Liver (tissue), 3 donors: ENCODE measurements around the gene F13A1.

ENCODE experiments used
- GABPA ChIP-seq, 2 donors: IDR thresholded peaks in 1 of 2; conservative IDR thresholded peaks in 1 of 2; 2 replicates each; pipeline ENCODE4 v1.6.1; 2016; ENCODE audit warnings: antibody characterized with exemption in 2 of 2, mild to moderate bottlenecking in 1 of 2, moderate library complexity in 1 of 2
- REST ChIP-seq: IDR thresholded peaks from 2 replicates; pipeline ENCODE4 v1.6.1; 2016; ENCODE audit warnings: antibody characterized with exemption, mild to moderate bottlenecking
- SP1 ChIP-seq: IDR thresholded peaks from 2 replicates; pipeline ENCODE4 v1.6.1; 2018; ENCODE audit warnings: antibody characterized with exemption, mild to moderate bottlenecking
- TF ChIP-seq, protein P1 (sequence below): IDR thresholded peaks from 2 replicates; pipeline ENCODE4 v1.6.1; 2016; ENCODE audit warnings: antibody characterized with exemption
- TF ChIP-seq, protein P2 (sequence below): fragments of 150-350 bp; IDR thresholded peaks from 2 replicates; pipeline ENCODE4 v1.5.1; 2017; ENCODE audit warnings: improper control_type of control experiment, low read depth, low read length; ENCODE audit not compliant: missing input control
- donor health status: healthy.
- donor health status: healthy.

DNA sequence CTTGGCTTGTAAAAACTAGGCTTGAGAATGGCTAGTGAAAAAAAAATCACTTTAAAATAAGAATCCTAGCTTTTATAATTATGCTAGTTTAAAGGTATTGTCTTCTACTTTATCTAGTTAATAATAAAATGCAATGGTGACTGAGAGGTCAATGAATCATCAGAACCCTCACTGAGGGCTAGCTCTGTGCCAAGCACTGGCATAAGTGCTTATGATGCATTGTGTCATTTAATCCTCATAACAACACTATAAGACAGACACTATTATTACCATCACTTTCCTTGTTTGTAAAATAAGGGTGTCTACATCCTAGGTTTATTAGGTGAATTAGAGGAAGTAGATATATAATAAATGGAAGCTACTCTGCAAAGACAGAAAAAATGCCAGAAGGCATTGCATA lies 144.3 kb downstream of the F13A1 start:
- TF ChIP-seq, protein P1, sequence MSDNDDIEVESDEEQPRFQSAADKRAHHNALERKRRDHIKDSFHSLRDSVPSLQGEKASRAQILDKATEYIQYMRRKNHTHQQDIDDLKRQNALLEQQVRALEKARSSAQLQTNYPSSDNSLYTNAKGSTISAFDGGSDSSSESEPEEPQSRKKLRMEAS: no peak
- no peak for TF ChIP-seq SP1
- no peak for TF ChIP-seq GABPA (IDR thresholded peaks at IDR 0.05 in 1 of 2, conservative IDR thresholded peaks at IDR 0.05 in 1 of 2)
- TF ChIP-seq, protein P2, sequence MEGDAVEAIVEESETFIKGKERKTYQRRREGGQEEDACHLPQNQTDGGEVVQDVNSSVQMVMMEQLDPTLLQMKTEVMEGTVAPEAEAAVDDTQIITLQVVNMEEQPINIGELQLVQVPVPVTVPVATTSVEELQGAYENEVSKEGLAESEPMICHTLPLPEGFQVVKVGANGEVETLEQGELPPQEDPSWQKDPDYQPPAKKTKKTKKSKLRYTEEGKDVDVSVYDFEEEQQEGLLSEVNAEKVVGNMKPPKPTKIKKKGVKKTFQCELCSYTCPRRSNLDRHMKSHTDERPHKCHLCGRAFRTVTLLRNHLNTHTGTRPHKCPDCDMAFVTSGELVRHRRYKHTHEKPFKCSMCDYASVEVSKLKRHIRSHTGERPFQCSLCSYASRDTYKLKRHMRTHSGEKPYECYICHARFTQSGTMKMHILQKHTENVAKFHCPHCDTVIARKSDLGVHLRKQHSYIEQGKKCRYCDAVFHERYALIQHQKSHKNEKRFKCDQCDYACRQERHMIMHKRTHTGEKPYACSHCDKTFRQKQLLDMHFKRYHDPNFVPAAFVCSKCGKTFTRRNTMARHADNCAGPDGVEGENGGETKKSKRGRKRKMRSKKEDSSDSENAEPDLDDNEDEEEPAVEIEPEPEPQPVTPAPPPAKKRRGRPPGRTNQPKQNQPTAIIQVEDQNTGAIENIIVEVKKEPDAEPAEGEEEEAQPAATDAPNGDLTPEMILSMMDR: no peak
- TF ChIP-seq REST: no peak
